ENCODE data around the gene DOC2A. TPM values are rescaled to one million over a fixed set of nuclear protein-coding genes. Genes with fewer than 3 reads are reported as not detected.

DOC2A gene
- total and polyA plus RNA-seq, 2 donors (not counting 3 experiments of a cell fraction or from before 2014, with no cell fraction given), result 0.60 to 0.63 TPM

- Histone ChIP-seq H3K9me1 (replicated peaks; ENCODE audit: control insufficient read depth, extremely low read depth, insufficient read depth, low read length) (no peaks in the 10 kb centered on the region), H3K4me3 (replicated peaks in 1 of 3; ENCODE audit: insufficient read depth in 1 of 3, low read depth in 1 of 3, low read length in 3 of 3) (peak within 1 kb of the TSS; percentile 79 to 95 (median 94)), H3K4me2 (ENCODE audit: insufficient read depth, low read length) (peak within 1 kb of the TSS; percentile 98), H3K4me1 (ENCODE audit: control insufficient read depth, extremely low read depth, insufficient read depth, low read length) (peaks cover 38% of the 10 kb centered on the region), H3K9ac (replicated peaks; ENCODE audit: extremely low read depth, insufficient read depth, low read length) (peak within 1 kb of the TSS; percentile 93), H2AFZ (ENCODE audit: low read depth, low read length) (peak within 1 kb of the TSS; percentile 24), H3K27ac (ENCODE audit: insufficient read depth, low read depth, low read length) (peak within 1 kb of the TSS; percentile 81), H3K9me3 (replicated peaks; ENCODE audit: control insufficient read depth, insufficient read depth, low read length) (no peaks in the 10 kb centered on the region), H3K36me3 (ENCODE audit: control insufficient read depth in 2 of 2, extremely low read depth in 1 of 2, insufficient read depth in 2 of 2, low read length in 2 of 2) (peaks cover 8 to 21% of the 10 kb centered on the region in 2 experiments), H4K20me1 (replicated peaks; ENCODE audit: control insufficient read depth, extremely low read depth, insufficient read depth, low read length) (no peaks in the 10 kb centered on the region), H3K27me3 (ENCODE audit: control insufficient read depth in 2 of 2, insufficient read depth in 2 of 2, low read length in 2 of 2) (no peaks in the 10 kb centered on the region), H3K79me2 (ENCODE audit: control insufficient read depth, insufficient read depth, low read length) (peaks cover 49% of the 10 kb centered on the region)
- TF ChIP-seq EZH2 (IDR thresholded peaks at IDR 0.05; ENCODE audit: borderline replicate concordance, low read depth, low read length, severe bottlenecking) (no peak), MAX (IDR thresholded peaks at IDR 0.05; ENCODE audit: insufficient read depth, insufficient read length) (peak; percentile 81), FOS (IDR thresholded peaks at IDR 0.05; ENCODE audit: borderline replicate concordance, insufficient read depth, low read length) (no peak), GATA2 (IDR thresholded peaks at IDR 0.05; ENCODE audit: insufficient read depth, insufficient read length, low read depth, low read length) (no peak), MYC (IDR thresholded peaks at IDR 0.05; ENCODE audit: low read depth, low read length) (no peak), JUN (IDR thresholded peaks at IDR 0.05; ENCODE audit: borderline replicate concordance, insufficient read depth, insufficient read length, low read depth) (no peak), POLR2A (IDR thresholded peaks at IDR 0.05; ENCODE audit: low read depth, low read length) (peak; percentile 89), CTCF (IDR thresholded peaks at IDR 0.05; ENCODE audit: extremely low read depth in 1 of 2, insufficient read depth in 1 of 2, low read depth in 1 of 2, low read length in 2 of 2) (no peak), POLR2AphosphoS5 (IDR thresholded peaks at IDR 0.05; ENCODE audit: insufficient read depth, low read depth, low read length) (peak; percentile 93)
- dilution Hi-C loops (cut with MboI; ENCODE audit: extremely low pct_ligation_motif_present, low sequenced_read_pairs) (no loop called here), intact Hi-C loops (cut with micrococcal nuclease) (loop anchor here (1.0 to 5.0 kb wide), 6 partner anchors 11 to 166 kb away; partner anchors contain the start of genes CDIPT, INO80E, KCTD13 and MAZ)
- ChIA-PET POLR2A (interaction anchor here (0.5 to 1.4 kb wide), 12 partner anchors 11 to 183 kb away, joined by 3 to 14 read pairs (median 3); partner anchors contain the start of genes ASPHD1, KCTD13, KIF22 and SEZ6L2), CTCF (interaction anchor here (0.6 to 2.3 kb wide), 12 partner anchors 11 to 166 kb away, joined by 3 to 17 read pairs (median 4); partner anchors contain the start of genes CDIPT, KCTD13 and TMEM219)
- FAIRE-seq (peak; percentile 95), DNase-seq (ENCODE audit: low read depth, low spot score) (peak; percentile 100)
- no TSS peak for BruUV-seq (replicated peaks)
Observed at GRCh38 chr16:29973384-29974246, 37.2 kb downstream of the DOC2A start, which contains the start of gene TAOK2. Gene TAOK2, plus strand, starts transcription at chr16:29973868. Its CDS starts 3,905 bp downstream, at chr16:29977773.

All from endothelial cell of umbilical vein (primary cell).